Measurements from ENCODE around the gene VEGFA.

The VEGFA gene

DNA sequence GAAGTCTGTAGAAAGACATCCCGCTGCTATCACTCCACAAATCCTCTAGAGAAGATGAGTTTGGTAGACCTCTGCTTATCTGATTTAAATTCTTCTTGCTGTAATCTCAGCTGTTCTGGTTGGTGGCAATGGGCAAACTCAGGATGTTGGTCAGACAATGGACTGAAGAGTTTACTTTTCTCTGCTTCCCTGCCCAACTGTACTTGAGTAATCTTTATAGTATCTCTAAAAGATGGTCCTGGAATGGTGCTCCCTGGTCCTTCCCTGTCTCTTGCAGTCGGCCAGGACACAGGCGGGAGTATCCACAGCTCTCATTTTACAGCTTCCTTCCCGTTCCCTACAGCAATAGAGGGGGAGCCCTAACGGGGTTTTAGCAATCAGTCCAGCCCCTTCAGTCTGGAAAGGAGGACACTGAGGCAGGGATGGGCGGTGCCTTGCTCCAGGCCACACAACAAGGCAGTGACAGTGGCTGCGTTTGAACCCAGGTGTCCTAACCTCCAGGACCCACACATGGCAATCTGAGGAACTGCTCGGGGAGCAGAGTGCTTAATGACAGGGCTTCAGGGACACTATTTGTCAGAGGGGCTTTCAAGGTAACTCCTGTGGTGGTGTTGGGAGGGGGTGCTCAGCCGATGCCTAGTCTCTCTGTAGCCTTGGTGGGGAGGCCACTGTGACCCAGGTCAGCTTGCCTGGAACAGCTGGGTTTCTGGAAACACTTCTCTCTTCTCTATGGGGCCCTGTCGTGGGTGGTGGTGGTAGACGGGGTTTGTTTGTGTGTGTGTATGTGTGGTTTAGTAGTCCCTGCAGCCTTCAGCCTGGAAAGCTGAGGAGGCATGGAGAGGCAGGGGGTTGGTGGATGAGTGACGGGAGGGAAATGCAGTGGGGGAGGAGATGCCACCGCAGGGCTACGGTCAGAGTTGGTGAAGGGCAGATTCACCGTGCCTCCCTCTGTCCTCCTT is 9.5 kb upstream of the VEGFA start:
- DNase-seq, result no peak

GRCh38 chr6:43761666-43762409 is 8.2 kb upstream of the VEGFA start:
- DNase-seq, result no peak

GRCh38 chr6:43762410-43762768 is 7.6 kb upstream of the VEGFA start:
- no peak for DNase-seq

DNA sequence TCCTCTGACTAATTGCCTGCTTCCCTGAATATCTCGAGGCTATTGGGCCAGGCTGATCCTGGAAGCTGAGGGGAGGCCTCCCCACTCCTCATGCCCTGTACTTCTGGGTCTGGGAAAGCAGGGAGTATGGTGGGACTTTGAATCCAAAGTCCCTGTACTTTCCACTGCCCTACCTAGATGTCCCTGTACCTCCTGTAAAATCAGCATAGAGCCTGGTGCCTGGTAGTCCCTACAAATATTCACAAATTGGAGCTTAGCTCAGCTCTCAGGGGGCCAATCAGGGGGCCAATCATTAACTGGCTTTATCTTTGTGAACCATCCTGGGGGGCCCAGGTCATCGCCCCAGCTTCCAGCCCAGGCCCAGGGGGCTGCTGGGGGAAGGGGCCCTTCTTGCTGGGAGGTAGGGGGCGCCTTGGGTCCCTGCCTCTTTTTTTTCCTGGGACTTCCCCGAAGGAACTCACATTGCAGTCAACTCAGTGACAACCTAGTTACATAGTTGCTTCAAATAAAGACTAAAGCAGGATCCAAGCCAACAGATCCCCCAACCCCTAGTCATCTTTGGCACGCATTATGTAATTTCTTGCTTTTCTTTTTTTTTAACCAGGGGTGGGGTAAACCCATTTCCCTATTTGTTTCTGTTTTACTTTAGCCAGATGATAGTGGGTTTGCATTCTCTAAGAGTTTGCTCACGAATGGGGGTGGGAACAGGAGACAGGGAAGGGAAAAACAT is 6.9 kb upstream of the VEGFA start:
- no peak for DNase-seq

- DNase-seq, result no peak
These were observed 6.0 kb upstream of the VEGFA start for GRCh38 chr6:43763812-43764522.

DNA sequence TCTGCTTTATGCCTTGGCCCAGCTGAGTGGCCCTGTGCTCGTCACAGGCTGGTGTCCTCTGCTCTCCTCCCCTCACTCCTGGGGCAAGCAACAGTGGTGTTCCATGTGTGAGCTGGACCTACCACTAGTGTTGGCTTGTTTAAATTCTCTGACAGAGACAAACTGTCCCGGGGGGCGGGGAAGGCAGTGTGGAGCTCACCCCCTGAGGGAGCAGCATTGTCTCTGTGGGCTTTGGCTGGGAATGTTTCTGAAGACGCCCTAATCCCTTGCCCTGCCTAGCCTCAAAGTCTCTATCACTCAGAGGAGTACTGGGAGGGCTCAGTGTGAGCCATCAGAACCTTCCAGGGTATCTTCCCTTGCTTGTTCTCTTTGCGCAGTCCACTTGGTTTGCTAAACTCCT is 5.2 kb upstream of the VEGFA start:
- no peak for DNase-seq

DNA sequence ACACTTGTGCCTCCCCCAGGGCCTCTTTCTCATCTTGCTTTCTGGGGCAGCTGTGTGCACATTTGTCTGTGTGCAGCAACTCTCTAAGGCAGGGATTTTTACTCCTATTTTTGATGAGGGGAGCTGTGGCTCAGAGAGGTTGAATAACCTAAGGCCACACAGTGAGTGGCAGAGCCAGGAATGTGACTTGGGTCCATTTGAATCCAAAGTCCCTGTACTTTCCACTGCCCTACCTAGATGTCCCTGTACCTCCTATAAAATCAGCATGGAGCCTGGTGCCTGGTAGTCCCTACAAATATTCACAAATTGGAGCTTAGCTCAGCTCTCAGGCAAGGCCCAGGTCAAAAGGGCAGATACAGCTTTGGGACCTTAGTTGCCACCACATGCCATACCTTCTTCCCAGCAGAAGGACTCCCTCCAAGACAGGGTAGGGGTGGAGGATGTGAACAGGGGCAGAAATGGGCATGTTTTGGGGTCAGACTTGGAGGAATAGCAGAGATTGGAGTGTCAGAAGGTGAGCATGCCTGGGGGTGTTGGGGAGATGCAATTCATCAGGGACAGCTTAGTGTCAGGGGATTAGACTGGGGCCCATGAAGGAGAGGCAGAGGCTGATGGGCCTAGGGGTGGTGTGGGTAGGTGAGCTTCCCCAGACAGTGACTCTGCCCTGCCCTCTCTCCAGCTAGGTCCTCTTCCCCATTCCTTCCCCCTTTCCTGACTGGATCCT is 4.1 kb upstream of the VEGFA start:
- DNase-seq, result no peak

DNA sequence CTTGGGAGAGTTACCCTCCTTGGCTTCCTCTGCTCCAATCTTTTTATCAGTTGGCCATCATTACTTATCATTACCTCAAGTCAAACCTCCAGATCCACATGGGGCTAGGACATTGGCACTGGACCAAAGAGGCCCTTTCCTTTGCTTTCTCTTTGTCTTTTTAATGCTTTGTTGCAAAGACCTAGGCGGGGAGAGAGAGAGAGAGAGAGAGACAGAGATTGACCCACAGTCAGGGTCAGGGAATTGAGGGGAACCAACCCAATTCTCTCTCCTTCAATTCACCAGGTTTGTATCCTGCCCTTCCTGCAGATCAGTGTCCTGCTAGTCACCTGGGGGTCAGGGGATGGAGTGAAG is 3.5 kb upstream of the VEGFA start:
- no peak for DNase-seq

DNA sequence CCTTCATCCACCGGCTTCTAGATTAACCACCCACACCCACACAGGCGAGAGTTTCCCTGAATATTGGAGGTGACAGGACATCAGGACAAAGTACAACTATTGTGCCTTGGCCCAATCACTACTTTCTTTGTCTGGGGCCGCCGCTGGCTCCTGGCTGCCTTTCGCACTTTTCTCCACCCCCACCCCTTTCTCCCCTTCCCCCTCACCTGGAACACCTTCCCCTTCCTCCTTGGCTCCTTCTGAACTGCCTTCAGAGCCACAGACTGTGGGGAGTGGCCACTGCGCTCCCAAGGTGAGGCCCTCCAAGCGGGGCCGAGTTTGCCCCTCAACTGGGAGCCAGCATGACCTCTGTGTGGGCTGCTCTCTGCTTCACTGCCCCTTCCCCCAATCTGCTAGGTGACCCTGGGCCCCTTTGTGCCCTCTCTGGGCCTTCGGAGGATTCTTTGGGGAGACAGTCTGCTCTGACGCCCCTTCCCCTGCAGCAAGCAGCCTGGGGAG is 3.0 kb upstream of the VEGFA start:
- DNase-seq, result no peak

- no peak for DNase-seq
These were observed 2.2 kb upstream of the VEGFA start for GRCh38 chr6:43767553-43768505.

DNA sequence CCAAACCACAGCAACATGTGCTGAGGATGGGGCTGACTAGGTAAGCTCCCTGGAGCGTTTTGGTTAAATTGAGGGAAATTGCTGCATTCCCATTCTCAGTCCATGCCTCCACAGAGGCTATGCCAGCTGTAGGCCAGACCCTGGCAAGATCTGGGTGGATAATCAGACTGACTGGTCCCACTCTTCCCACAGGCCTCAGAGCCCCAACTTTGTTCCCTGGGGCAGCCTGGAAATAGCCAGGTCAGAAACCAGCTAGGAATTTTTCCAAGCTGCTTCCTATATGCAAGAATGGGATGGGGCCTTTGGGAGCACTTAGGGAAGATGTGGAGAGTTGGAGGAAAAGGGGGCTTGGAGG is 1.5 kb upstream of the VEGFA start:
- DNase-seq, result no peak

- no peak for DNase-seq
These were observed 957 bp upstream of the VEGFA start for GRCh38 chr6:43768983-43769525.

- peak in 1 of 2 experiments; percentile 60 for DNase-seq
These were observed 580 bp downstream of the VEGFA start for GRCh38 chr6:43770372-43771209.

DNA sequence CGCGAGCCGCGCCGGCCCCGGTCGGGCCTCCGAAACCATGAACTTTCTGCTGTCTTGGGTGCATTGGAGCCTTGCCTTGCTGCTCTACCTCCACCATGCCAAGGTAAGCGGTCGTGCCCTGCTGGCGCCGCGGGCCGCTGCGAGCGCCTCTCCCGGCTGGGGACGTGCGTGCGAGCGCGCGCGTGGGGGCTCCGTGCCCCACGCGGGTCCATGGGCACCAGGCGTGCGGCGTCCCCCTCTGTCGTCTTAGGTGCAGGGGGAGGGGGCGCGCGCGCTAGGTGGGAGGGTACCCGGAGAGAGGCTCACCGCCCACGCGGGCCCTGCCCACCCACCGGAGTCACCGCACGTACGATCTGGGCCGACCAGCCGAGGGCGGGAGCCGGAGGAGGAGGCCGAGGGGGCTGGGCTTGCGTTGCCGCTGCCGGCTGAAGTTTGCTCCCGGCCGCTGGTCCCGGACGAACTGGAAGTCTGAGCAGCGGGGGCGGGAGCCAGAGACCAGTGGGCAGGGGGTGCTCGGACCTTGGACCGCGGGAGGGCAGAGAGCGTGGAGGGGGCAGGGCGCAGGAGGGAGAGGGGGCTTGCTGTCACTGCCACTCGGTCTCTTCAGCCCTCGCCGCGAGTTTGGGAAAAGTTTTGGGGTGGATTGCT is 1.3 kb downstream of the VEGFA start:
- peak in 1 of 2 experiments; percentile 39 for DNase-seq

DNA sequence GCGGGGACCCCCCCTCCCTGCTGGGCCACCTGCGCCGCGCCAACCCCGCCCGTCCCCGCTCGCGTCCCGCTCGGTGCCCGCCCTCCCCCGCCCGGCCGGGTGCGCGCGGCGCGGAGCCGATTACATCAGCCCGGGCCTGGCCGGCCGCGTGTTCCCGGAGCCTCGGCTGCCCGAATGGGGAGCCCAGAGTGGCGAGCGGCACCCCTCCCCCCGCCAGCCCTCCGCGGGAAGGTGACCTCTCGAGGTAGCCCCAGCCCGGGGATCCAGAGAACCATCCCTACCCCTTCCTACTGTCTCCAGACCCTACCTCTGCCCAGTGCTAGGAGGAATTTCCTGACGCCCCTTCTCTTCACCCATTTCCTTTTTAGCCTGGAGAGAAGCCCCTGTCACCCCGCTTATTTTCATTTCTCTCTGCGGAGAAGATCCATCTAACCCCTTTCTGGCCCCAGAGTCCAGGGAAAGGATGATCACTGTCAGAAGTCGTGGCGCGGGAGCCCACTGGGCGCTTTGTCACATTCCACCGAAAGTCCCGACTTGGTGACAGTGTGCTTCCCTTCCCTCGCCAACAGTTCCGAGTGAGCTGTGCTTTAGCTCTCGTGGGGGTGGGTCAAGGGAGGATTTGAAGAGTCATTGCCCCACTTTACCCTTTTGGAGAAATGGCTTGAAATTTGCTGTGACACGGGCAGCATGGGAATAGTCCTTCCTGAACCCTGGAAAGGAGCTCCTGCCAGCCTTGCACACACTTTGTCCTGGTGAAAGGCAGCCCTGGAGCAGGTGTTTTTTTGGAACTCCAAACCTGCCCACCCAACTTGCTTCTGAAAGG is 2.1 kb downstream of the VEGFA start:
- peak in 1 of 2 experiments; percentile 39 for DNase-seq

DNA sequence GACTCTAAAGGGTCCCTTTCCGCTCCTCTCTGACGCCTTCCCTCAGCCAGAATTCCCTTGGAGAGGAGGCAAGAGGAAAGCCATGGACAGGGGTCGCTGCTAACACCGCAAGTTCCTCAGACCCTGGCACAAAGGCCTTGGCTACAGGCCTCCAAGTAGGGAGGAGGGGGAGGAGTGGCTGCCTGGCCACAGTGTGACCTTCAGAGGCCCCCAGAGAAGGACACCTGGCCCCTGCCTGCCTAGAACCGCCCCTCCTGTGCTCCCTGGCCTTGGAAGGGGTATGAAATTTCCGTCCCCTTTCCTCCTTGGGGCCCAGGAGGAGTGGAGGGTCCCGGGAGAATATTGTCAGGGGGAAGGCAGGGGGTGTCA is 2.7 kb downstream of the VEGFA start:
- no peak for DNase-seq

DNA sequence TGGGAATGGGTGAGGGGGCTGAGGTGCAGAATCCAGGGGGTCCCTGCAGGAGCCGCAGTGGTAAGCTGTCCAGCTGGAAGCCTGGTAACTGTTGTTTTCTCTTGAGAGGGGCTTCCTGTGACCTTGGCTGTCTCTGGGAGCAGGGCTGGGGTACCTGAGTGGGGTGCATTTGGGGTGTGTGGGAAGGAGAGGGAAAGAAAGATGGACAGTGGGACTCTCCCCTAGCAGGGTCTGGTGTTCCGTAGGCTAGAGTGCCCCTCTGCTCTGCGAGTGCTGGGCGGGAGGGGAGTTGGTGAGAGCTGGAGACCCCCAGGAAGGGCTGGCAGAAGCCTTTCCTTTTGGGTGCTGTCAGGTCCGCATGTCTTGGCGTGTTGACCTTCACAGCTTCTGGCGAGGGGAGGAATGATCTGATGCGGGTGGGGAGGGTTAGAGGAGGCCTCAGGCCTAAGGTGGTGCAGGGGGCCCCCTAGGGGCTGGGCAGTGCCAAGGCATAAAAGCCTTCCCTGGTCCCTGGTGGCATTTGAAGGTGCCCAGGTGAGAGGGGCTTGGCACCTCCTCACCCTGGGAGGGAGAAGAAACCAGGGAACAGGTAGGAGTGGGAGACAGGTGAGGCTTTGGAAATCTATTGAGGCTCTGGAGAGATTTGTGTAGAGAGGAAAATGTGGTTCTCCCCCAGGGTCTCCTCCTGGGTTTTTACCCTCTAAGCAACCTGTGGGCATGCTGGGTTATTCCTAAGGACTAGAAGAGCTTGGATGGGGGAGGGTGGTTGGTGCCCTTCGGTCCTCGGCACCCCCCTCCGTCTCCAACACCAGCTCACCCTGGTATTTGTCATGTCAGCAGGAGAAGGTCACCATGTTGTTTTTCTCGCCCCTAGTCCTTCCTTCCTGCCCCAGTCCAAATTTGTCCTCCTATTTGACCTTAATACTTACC is 3.3 kb downstream of the VEGFA start:
- peak; percentile 29 to 47 for DNase-seq
